Activated CD4-positive, CD25-positive, alpha-beta regulatory T cell treated with anti-CD3 and anti-CD28 coated beads, Interleukin-2, amount 50 U/mL, for 24 hours (primary cell): ENCODE data around the gene GNB2.
A peak's percentile ranks its signal among the peaks of the same experiment; 100 is the strongest.
"Not testable (repeated sequence)": the region's sequence is repeated elsewhere in the genome, so short reads cannot be mapped to it uniquely, and the experiment has no call there.

Experiments used
- ATAC-seq, 2 donors: fragments of 150-1000 bp; cut with Tn5 transposase; one replicate each; pipeline ENCODE4 v1.10.0; 2021; ENCODE audit warnings: mild to moderate bottlenecking in 1 of 2, moderate library complexity in 1 of 2

Gene GNB2

GRCh38 chr7:100673302-100673941 is at the start of gene GNB2:
GNB2 (plus strand) TSS chr7:100673740; CDS start chr7:100676266, 2,526 bp downstream.
- peak; percentile 72 to 74 for ATAC-seq

GRCh38 chr7:100623951-100624824 is 49.4 kb upstream of the GNB2 start:
- ATAC-seq, result no peak

GRCh38 chr7:100626055-100626454 is 47.5 kb upstream of the GNB2 start:
- ATAC-seq, result no peak

- ATAC-seq, result peak; percentile 97 to 98
These were observed 46.9 kb upstream of the GNB2 start for GRCh38 chr7:100626530-100627237.

- ATAC-seq, result no peak
These were observed 46.3 kb upstream of the GNB2 start for GRCh38 chr7:100627238-100627549.

- ATAC-seq, result no peak
These were observed 44.3 kb upstream of the GNB2 start for GRCh38 chr7:100629117-100629716.

GRCh38 chr7:100630066-100630465 is 43.5 kb upstream of the GNB2 start:
- no peak for ATAC-seq

- peak; percentile 81 to 84 for ATAC-seq
These were observed 40.4 kb upstream of the GNB2 start for GRCh38 chr7:100632951-100633717.

GRCh38 chr7:100639995-100640516 is 33.5 kb upstream of the GNB2 start:
- ATAC-seq, result no peak

GRCh38 chr7:100640517-100641440 is 32.8 kb upstream of the GNB2 start:
- no peak for ATAC-seq

- no peak for ATAC-seq
These were observed 32.1 kb upstream of the GNB2 start, which contains the start of gene TFR2 for GRCh38 chr7:100641463-100641859. TFR2 (minus strand) TSS chr7:100641552; CDS start chr7:100641509, 43 bp downstream.

- no peak for ATAC-seq
These were observed 31.5 kb upstream of the GNB2 start for GRCh38 chr7:100641860-100642533.

- peak; percentile 27 to 28 for ATAC-seq
These were observed 31.0 kb upstream of the GNB2 start for GRCh38 chr7:100642534-100642907.

GRCh38 chr7:100649826-100650565 is 23.5 kb upstream of the GNB2 start:
- no peak for ATAC-seq

GRCh38 chr7:100654908-100655831 is 18.4 kb upstream of the GNB2 start:
- no peak for ATAC-seq

- ATAC-seq, result peak; percentile 32 to 53
These were observed 17.4 kb upstream of the GNB2 start, which contains the start of gene ACTL6B for GRCh38 chr7:100655908-100656674. ACTL6B (minus strand) TSS chr7:100656448; CDS start chr7:100656354, 94 bp downstream.

GRCh38 chr7:100662194-100662776 is 11.3 kb upstream of the GNB2 start:
- ATAC-seq, result not testable (repeated sequence)
